HG03196 (cell line): ENCODE results near the gene OR2T34.
"Not testable (repeated sequence)": the region's sequence is repeated elsewhere in the genome, so short reads cannot be mapped to it uniquely, and the experiment has no call there.

Experiments used
- ATAC-seq: cut with Tn5 transposase; IDR thresholded peaks from one replicate; pipeline ENCODE4 v1.9.1; 2021; ENCODE audit not compliant: unreplicated experiment

OR2T34 gene

GRCh38 chr1:248565530-248566373 lies 8.8 kb downstream of the OR2T34 start:
- ATAC-seq: peak; percentile 47

DNA sequence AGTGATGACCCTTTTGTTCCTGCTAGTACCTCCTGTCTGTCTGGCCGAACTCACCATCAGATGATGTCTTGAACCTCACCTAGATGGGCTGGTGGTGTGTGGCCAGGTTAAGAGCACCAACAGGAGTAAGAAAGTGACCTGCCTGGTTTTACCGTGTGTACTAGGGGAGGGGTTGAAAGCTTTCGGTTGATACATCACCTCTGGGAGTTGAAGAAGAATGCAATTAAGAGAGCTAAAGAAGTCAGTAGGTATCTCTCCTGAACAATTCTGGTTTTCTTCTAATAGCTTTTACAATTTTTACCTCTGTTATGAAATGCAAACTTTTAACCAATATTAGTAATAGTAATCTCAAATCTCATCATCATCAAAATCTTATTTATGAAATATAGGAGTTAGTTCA lies 11.9 kb downstream of the OR2T34 start, which contains the start of gene OR2T29:
OR2T29 (minus strand) TSS at position 101 of the 400 bp plus-strand sequence. CDS start 3,281 bp downstream, outside the sequence.
- ATAC-seq: not testable (repeated sequence)

DNA sequence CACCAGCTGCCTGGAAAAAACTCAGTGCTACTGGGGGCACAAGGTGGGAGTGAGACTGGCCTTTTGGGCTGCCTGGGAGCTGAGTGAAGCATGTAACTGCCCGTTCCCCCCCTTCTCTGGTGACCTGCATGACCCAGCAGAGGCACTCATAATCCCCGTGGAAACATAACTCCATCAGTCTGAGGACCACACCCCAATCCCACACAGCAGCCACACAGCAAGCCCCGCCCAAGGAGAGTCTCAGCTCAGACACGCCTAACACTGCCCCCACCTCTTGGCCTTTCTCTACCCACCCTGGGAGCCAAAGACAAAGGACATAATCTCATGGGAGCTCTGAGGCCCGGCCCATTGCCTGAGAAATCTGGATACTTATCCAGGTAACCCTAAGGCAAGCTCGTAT lies 23.5 kb downstream of the OR2T34 start:
- ATAC-seq: not testable (repeated sequence)

- ATAC-seq: not testable (repeated sequence)
These were observed 27.2 kb downstream of the OR2T34 start for GRCh38 chr1:248547383-248547782.

DNA sequence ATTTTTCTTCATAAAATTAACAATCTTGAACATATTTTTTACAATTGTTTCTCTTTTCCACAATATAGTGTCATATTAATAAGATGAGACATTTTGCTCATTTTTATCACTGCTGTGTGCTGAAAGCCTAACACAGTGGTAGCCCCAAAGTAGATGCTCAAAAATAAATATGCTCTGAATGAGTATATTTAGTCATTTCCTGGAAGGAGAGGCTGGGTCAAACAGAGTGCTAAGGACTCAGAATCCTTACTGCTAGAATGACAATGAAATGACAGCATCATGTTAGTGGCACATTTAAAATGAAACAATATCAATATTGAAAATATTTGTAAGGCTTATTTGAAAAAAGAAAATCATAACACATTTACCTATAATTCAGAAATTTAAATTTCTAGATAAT lies 37.1 kb downstream of the OR2T34 start:
- not testable (repeated sequence) for ATAC-seq
